Measurements from ENCODE around the gene PGP. TPM values are rescaled to one million over a fixed set of nuclear protein-coding genes. Genes with fewer than 3 reads are reported as not detected.

The PGP gene
- total and polyA plus RNA-seq, 7 experiments from 2014 or later = 6.0 to 26.5 (median 12.9) TPM

- intact Hi-C loops (cut with micrococcal nuclease) = no loop called here
Measured at GRCh38 chr16:2212362-2213324, 2.0 kb downstream of the PGP start.

DNA sequence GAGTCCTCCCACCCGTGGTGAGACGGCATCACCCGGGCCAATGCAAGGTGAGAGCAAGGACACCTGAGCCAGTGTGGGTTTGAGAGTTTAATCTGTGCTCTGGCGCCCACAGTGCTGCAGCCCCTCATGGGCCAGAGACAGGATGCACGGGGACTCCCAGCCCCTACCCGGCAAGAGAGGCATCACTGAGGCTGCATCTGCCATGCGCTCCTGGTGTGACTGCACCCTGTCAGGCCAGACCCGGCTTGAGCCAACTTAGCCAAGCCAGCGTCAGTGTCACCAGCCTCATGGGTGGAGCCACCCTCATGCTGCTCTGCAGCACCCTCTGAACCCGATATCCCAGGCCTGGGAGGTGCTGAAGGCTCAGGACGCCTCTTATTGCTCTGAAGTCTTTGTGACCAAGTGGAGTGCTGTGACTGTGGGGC, 2.7 kb downstream of the PGP start:
- peaks cover 11 to 31% (median 25%) of the 10 kb centered on the region in 7 donors for H3K4me1 Mint-ChIP-seq
- Histone ChIP-seq H3K4me1 (ENCODE audit: control insufficient read depth in 2 of 2, insufficient read depth in 2 of 2, low read length in 2 of 2) (peaks cover 14 to 16% of the 10 kb centered on the region in 2 donors), H3K36me3 (ENCODE audit: control insufficient read depth in 2 of 3, insufficient read depth in 3 of 3, low read length in 3 of 3) (peaks cover 0 to 34% (median 9%) of the 10 kb centered on the region in 3 experiments), H3K27me3 (ENCODE audit: control insufficient read depth in 2 of 2, insufficient read depth in 2 of 2, low read length in 2 of 2) (no peaks in the 10 kb centered on the region), H3K4me3 (ENCODE audit: low read length) (no peak overlapping the region), H3K27ac (ENCODE audit: low read depth, low read length) (no peak overlapping the region), H3K9me3 (ENCODE audit: control insufficient read depth in 2 of 3, low read length in 3 of 3) (no peaks in the 10 kb centered on the region)
- peaks cover 0 to 7% (median 5%) of the 10 kb centered on the region in 5 donors for H3K36me3 Mint-ChIP-seq
- DNase-seq (no peak), ATAC-seq (no peak)
- H3K4me3 Mint-ChIP-seq = peak overlapping the region in 4 of 10 donors; percentile 25 to 51 (median 40)
- H3K27ac Mint-ChIP-seq = peak overlapping the region in 2 of 9 donors; percentile 12 to 28
- H3K27me3 Mint-ChIP-seq = no peaks in the 10 kb centered on the region
- POLR2A ChIA-PET = interaction anchor here (1.3 kb wide), 1 partner anchor 57 kb away, joined by 3 read pairs; the partner anchor contains the start of gene TRAF7
- CTCF ChIA-PET = no interaction called here
- peaks cover 0 to 1% (median 0%) of the 10 kb centered on the region in 11 donors for H3K9me3 Mint-ChIP-seq
- intact Hi-C loops (cut with micrococcal nuclease) = no loop called here

More at GRCh38 chr16:2212362-2213324, 2.0 kb downstream of the PGP start:
- Histone ChIP-seq H3K27ac (ENCODE audit: low read depth, low read length) (no peak overlapping the region), H3K4me1 (ENCODE audit: control insufficient read depth in 2 of 2, insufficient read depth in 2 of 2, low read length in 2 of 2) (peaks cover 14 to 16% of the 10 kb centered on the region in 2 donors), H3K4me3 (ENCODE audit: low read length) (no peak overlapping the region), H3K36me3 (ENCODE audit: control insufficient read depth in 2 of 3, insufficient read depth in 3 of 3, low read length in 3 of 3) (peaks cover 0 to 27% (median 6%) of the 10 kb centered on the region in 3 experiments), H3K9me3 (ENCODE audit: control insufficient read depth in 2 of 3, low read length in 3 of 3) (no peaks in the 10 kb centered on the region), H3K27me3 (ENCODE audit: control insufficient read depth in 2 of 2, insufficient read depth in 2 of 2, low read length in 2 of 2) (no peaks in the 10 kb centered on the region)
- DNase-seq = no peak
- H3K27me3 Mint-ChIP-seq = no peaks in the 10 kb centered on the region
- H3K27ac Mint-ChIP-seq = peak overlapping the region in 5 of 9 donors; percentile 26 to 71 (median 67)
- H3K4me3 Mint-ChIP-seq = peak overlapping the region; percentile 65 to 81 (median 76)
- no peak for ATAC-seq
- H3K4me1 Mint-ChIP-seq = peaks cover 11 to 24% (median 20%) of the 10 kb centered on the region in 7 donors
- peaks cover 0 to 1% (median 0%) of the 10 kb centered on the region in 11 donors for H3K9me3 Mint-ChIP-seq
- POLR2A ChIA-PET = interaction anchor here (0.9 kb wide), 1 partner anchor 9 kb away, joined by 3 read pairs; no protein-coding TSS in a partner anchor
- CTCF ChIA-PET = no interaction called here
- peaks cover 0 to 4% (median 2%) of the 10 kb centered on the region in 5 donors for H3K36me3 Mint-ChIP-seq

DNA sequence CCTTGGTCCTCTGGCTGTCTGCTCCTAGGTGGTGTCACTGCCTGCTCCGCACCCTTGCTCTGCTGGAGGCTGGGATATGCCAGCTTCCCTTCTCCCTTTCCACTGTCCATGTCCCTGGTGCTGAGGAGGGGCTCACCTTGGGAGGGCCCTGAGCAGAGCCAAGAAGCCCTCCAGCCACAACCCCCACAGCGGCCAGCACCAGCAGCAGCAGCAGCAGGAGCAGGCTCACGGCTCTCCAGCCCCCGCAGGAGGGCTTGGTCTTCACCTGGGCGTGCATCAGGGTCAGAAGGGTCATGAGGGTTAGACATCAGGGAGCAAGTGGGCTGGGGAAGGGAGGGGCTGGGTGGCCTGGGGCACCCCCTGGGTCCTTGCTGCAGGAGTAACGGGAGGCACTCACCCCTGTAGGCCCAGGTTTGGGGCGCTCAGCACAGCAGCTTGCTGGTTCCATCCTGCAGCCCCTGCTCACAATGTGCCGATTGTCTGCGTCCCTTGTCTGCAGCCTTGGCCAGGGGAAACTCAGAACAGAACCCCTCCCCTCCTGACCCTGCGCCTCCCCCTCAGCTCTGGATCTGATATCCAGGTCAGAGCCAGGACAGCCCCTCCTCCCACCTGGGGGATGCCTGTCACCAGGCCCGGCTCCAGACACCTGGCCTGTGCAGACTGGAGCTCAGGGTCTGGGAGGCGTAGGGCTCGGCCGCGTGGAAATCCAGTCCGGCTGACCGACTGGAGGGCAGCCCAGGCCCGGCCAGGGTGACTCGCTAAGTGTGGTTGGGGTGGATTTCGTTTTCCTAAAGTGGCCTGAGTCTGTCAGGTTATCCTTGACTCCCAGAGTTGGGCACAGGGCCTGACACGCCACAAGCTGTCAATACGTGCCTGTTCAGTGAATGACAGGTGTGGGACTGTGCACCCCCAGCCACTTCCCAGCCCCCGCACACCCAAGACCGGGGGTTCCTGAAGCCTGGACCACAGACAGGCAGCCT, 4.0 kb downstream of the PGP start, which contains the start of gene BRICD5:
TSS of gene BRICD5 (minus strand) at position 478 of the 980 bp plus-strand sequence. CDS start at position 448, 30 bp downstream.
- peaks cover 0 to 8% (median 6%) of the 10 kb centered on the region in 5 donors for H3K36me3 Mint-ChIP-seq
- intact Hi-C loops (cut with micrococcal nuclease) = no loop called here
- POLR2A ChIA-PET = interaction anchor here (1.0 to 1.3 kb wide), 2 partner anchors 14 to 55 kb away, joined by 3 read pairs; partner anchors contain the start of gene TRAF7

GRCh38 chr16:2210009-2210332, 4.7 kb downstream of the PGP start:
- Histone ChIP-seq H3K36me3 (ENCODE audit: control insufficient read depth in 2 of 3, insufficient read depth in 3 of 3, low read length in 3 of 3) (peaks cover 0 to 37% (median 9%) of the 10 kb centered on the region in 3 experiments), H3K4me3 (ENCODE audit: low read length) (no peak overlapping the region), H3K4me1 (ENCODE audit: control insufficient read depth in 2 of 2, insufficient read depth in 2 of 2, low read length in 2 of 2) (peaks cover 22 to 27% of the 10 kb centered on the region in 2 donors), H3K27ac (ENCODE audit: low read depth, low read length) (no peak overlapping the region), H3K9me3 (ENCODE audit: control insufficient read depth in 2 of 3, low read length in 3 of 3) (no peaks in the 10 kb centered on the region), H3K27me3 (ENCODE audit: control insufficient read depth in 2 of 2, insufficient read depth in 2 of 2, low read length in 2 of 2) (no peaks in the 10 kb centered on the region)
- no peak for DNase-seq
- intact Hi-C loops (cut with micrococcal nuclease) = no loop called here
- Mint-ChIP-seq H3K27me3 (no peaks in the 10 kb centered on the region), H3K9me3 (peaks cover 0 to 1% (median 0%) of the 10 kb centered on the region in 11 donors), H3K36me3 (peaks cover 0 to 8% (median 6%) of the 10 kb centered on the region in 5 donors), H3K4me3 (no peak overlapping the region), H3K27ac (no peak overlapping the region), H3K4me1 (peaks cover 11 to 38% (median 30%) of the 10 kb centered on the region in 7 donors)
- no peak for ATAC-seq
- ChIA-PET CTCF (interaction anchor here (0.5 to 1.5 kb wide), 2 partner anchors 42 to 82 kb away, joined by 3 read pairs; partner anchors contain the start of gene ECI1), POLR2A (interaction anchor here (1.0 kb wide), 1 partner anchor 15 kb away, joined by 3 read pairs; no protein-coding TSS in a partner anchor)

More for the DNA sequence above, 4.0 kb downstream of the PGP start, which contains the start of gene BRICD5:
- peaks cover 11 to 38% (median 32%) of the 10 kb centered on the region in 7 donors for H3K4me1 Mint-ChIP-seq
- H3K9me3 Mint-ChIP-seq = peaks cover 0 to 1% (median 0%) of the 10 kb centered on the region in 11 donors
- no peaks in the 10 kb centered on the region for H3K9me3 ChIP-seq (ENCODE audit: control insufficient read depth in 2 of 3, low read length in 3 of 3)
- no peak within 1 kb of the TSS for H3K4me3 Mint-ChIP-seq
- H3K27ac ChIP-seq (ENCODE audit: low read depth, low read length) = no peak within 1 kb of the TSS
- H3K27me3 ChIP-seq (ENCODE audit: control insufficient read depth in 2 of 2, insufficient read depth in 2 of 2, low read length in 2 of 2) = no peaks in the 10 kb centered on the region
- no peak within 1 kb of the TSS for H3K4me3 ChIP-seq (ENCODE audit: low read length)
- no peaks in the 10 kb centered on the region for H3K27me3 Mint-ChIP-seq
- no peak for DNase-seq
- H3K27ac Mint-ChIP-seq = peak within 1 kb of the TSS in 1 of 9 donors; percentile 28
- H3K4me1 ChIP-seq (ENCODE audit: control insufficient read depth in 2 of 2, insufficient read depth in 2 of 2, low read length in 2 of 2) = peaks cover 20 to 27% of the 10 kb centered on the region in 2 donors
- peaks cover 0 to 37% (median 9%) of the 10 kb centered on the region in 3 experiments for H3K36me3 ChIP-seq (ENCODE audit: control insufficient read depth in 2 of 3, insufficient read depth in 3 of 3, low read length in 3 of 3)
- CTCF ChIA-PET = interaction anchor here (0.6 to 1.5 kb wide), 2 partner anchors 17 to 41 kb away, joined by 3 read pairs; partner anchors contain the start of gene ECI1
- ATAC-seq = no peak

DNA sequence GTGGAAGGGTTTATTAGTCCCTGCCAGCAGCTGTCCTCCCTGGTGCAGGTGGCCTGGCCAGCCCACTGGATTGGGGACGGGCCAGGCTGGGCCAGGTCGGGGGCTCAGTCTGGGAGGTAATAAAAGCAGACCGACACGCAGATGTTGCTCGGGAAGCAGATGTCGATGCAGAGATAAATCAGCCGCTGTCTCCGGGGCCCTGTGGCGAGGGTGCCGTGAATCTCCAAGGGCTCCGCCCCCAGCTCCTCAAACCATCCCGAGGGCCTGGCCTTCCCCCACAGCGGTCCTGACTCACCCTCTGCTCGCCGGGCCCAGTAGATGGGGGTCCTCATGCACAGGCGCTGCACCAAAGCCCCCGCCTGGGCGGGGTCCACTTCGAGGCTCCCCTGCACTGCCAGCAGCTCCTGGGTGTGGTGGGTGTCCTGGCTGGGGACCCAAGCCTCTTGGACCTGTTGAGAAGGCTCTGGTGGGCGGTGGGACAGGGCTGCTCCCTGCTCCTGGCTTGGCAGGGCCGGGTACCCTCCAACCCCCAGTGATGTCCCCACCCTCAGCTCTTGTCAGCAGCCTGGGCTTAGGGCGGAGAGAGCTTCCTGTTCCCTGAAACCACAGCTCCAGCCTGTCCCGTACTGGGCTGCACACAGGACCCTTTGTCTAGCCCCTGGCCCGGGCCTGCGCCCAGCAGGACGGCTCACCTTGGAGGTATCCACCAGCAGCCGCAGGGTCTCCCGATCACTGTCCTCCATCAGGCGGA, 5.2 kb downstream of the PGP start:
- no peak overlapping the region for H3K27ac Mint-ChIP-seq

More for the DNA sequence above, 5.2 kb downstream of the PGP start:
- intact Hi-C loops (cut with micrococcal nuclease) = loop anchor here (5.0 to 10.0 kb wide), 2 partner anchors 52 to 55 kb away; partner anchors contain the start of genes RNPS1 (in 1 of the 2) and TRAF7 (in 1 of the 2)
- Histone ChIP-seq H3K27ac (ENCODE audit: low read depth, low read length) (no peak overlapping the region), H3K27me3 (ENCODE audit: control insufficient read depth in 2 of 2, insufficient read depth in 2 of 2, low read length in 2 of 2) (no peaks in the 10 kb centered on the region), H3K36me3 (ENCODE audit: control insufficient read depth in 2 of 3, insufficient read depth in 3 of 3, low read length in 3 of 3) (peaks cover 0 to 37% (median 9%) of the 10 kb centered on the region in 3 experiments), H3K4me1 (ENCODE audit: control insufficient read depth in 2 of 2, insufficient read depth in 2 of 2, low read length in 2 of 2) (peaks cover 27% of the 10 kb centered on the region in 2 donors), H3K4me3 (ENCODE audit: low read length) (no peak overlapping the region), H3K9me3 (ENCODE audit: control insufficient read depth in 2 of 3, low read length in 3 of 3) (no peaks in the 10 kb centered on the region)
- Mint-ChIP-seq H3K9me3 (peaks cover 0 to 3% (median 0%) of the 10 kb centered on the region in 11 donors), H3K4me1 (peaks cover 15 to 42% (median 34%) of the 10 kb centered on the region in 7 donors), H3K4me3 (no peak overlapping the region), H3K27me3 (no peaks in the 10 kb centered on the region), H3K36me3 (peaks cover 0 to 10% (median 6%) of the 10 kb centered on the region in 5 donors)
- POLR2A ChIA-PET = interaction anchor here (1.0 kb wide), 1 partner anchor 16 kb away, joined by 3 read pairs; no protein-coding TSS in a partner anchor
- DNase-seq = no peak
- no peak for ATAC-seq
- CTCF ChIA-PET = interaction anchor here (0.5 to 1.5 kb wide), 2 partner anchors 43 to 82 kb away, joined by 3 read pairs; partner anchors contain the start of gene ECI1

All from naive thymus-derived CD4-positive, alpha-beta T cell (primary cell).